Measurements from ENCODE around the gene SCUBE3. TPM values are rescaled to one million over a fixed set of nuclear protein-coding genes. Genes with fewer than 3 reads are reported as not detected.

Gene SCUBE3
- total RNA-seq, 1 experiment from 2014 or later, result 0.17 TPM

GRCh38 chr6:35297601-35298481 is 84.1 kb downstream of the SCUBE3 start, which contains the start of gene DEF6:
Gene DEF6 (plus strand): TSS chr6:35297818. CDS start chr6:35297857, 39 bp downstream.
- TF ChIP-seq EZH2 (IDR thresholded peaks at IDR 0.05; ENCODE audit: low read depth), result no peak
- peak; percentile 85 for TF ChIP-seq CTCF (conservative IDR thresholded peaks at IDR 0.05)
- Histone ChIP-seq H3K4me2 (peak within 1 kb of the TSS; percentile 98), H3K9me2 (ENCODE audit: insufficient read depth) (no peaks in the 10 kb centered on the region), H3K79me2 (ENCODE audit: low read depth) (no peaks in the 10 kb centered on the region; the same call in 1 of the 2 replicates), H3K27me3 (ENCODE audit: insufficient read depth, low read depth) (no peaks in the 10 kb centered on the region), H2AFZ (peak within 1 kb of the TSS; percentile 95), H3K4me1 (replicated peaks; ENCODE audit: insufficient read depth) (peaks cover 23% of the 10 kb centered on the region), H3K4me3 (peak within 1 kb of the TSS; percentile 66), H3K36me3 (ENCODE audit: low read depth) (no peaks in the 10 kb centered on the region), H4K20me1 (ENCODE audit: insufficient read depth) (no peaks in the 10 kb centered on the region), H3F3A (ENCODE audit: insufficient read depth, low read depth) (peaks cover 11% of the 10 kb centered on the region; the same call in 1 of the 2 replicates), H3K27ac (no peak within 1 kb of the TSS), H3K9me3 (ENCODE audit: insufficient read depth, low read depth) (no peaks in the 10 kb centered on the region)
- BruUV-seq (replicated peaks), result TSS peak; percentile 20
- POLR2A ChIA-PET (ENCODE audit: unreplicated experiment), result interaction anchor here (0.6 kb wide), 1 partner anchor 44 kb away, joined by 3 read pairs; no protein-coding TSS in a partner anchor
- peak; percentile 87 for DNase-seq
- CTCF ChIA-PET, result interaction anchor here (0.6 to 1.0 kb wide), 5 partner anchors 169 to 1311 kb away, joined by 3 to 6 read pairs (median 4); no protein-coding TSS in a partner anchor
- intact Hi-C loops (cut with micrococcal nuclease; ENCODE audit: unreplicated experiment), result loop anchor here (1.0 to 10.0 kb wide), 7 partner anchors 44 to 797 kb away; partner anchors contain the start of genes ARMC12, PPARD and RPL10A

- H3K4me2 ChIP-seq, result peak overlapping the region; percentile 98
- H3K27ac ChIP-seq, result no peak overlapping the region
- no peaks in the 10 kb centered on the region for H4K20me1 ChIP-seq (ENCODE audit: insufficient read depth)
- ChIA-PET POLR2A (ENCODE audit: unreplicated experiment) (no interaction called here), CTCF (no interaction called here)
- H3K9me3 ChIP-seq (ENCODE audit: insufficient read depth, low read depth), result no peaks in the 10 kb centered on the region
- DNase-seq, result no peak
- peak overlapping the region; percentile 66; the same call in 1 of the 2 replicates for H3K4me3 ChIP-seq
- no peaks in the 10 kb centered on the region; the same call in 1 of the 2 replicates for H3K79me2 ChIP-seq (ENCODE audit: low read depth)
- BruUV-seq (replicated peaks), result no TSS peak
- H3K9me2 ChIP-seq (ENCODE audit: insufficient read depth), result no peaks in the 10 kb centered on the region
- no peaks in the 10 kb centered on the region for H3K27me3 ChIP-seq (ENCODE audit: insufficient read depth, low read depth)
- no peak overlapping the region for H2AFZ ChIP-seq
- H3F3A ChIP-seq (ENCODE audit: insufficient read depth, low read depth), result peaks cover 11% of the 10 kb centered on the region; the same call in 1 of the 2 replicates
- H3K4me1 ChIP-seq (replicated peaks; ENCODE audit: insufficient read depth), result peaks cover 31% of the 10 kb centered on the region
- TF ChIP-seq CTCF (conservative IDR thresholded peaks at IDR 0.05) (no peak), EZH2 (IDR thresholded peaks at IDR 0.05; ENCODE audit: low read depth) (no peak)
- intact Hi-C loops (cut with micrococcal nuclease; ENCODE audit: unreplicated experiment), result loop anchor here (10.0 kb wide), 1 partner anchor 796 kb away; no protein-coding TSS in a partner anchor
- H3K36me3 ChIP-seq (ENCODE audit: low read depth), result no peaks in the 10 kb centered on the region
Measured at GRCh38 chr6:35298625-35299140, 84.9 kb downstream of the SCUBE3 start.

- no peaks in the 10 kb centered on the region for H4K20me1 ChIP-seq (ENCODE audit: insufficient read depth)
- peaks cover 11% of the 10 kb centered on the region; the same call in 1 of the 2 replicates for H3F3A ChIP-seq (ENCODE audit: insufficient read depth, low read depth)
- ChIA-PET CTCF (no interaction called here), POLR2A (ENCODE audit: unreplicated experiment) (no interaction called here)
- DNase-seq, result no peak
- no peak overlapping the region for H3K4me2 ChIP-seq
- no peaks in the 10 kb centered on the region for H3K27me3 ChIP-seq (ENCODE audit: insufficient read depth, low read depth)
- H3K9me2 ChIP-seq (ENCODE audit: insufficient read depth), result no peaks in the 10 kb centered on the region
- BruUV-seq (replicated peaks), result no TSS peak
- no peaks in the 10 kb centered on the region for H3K9me3 ChIP-seq (ENCODE audit: insufficient read depth, low read depth)
- peaks cover 39% of the 10 kb centered on the region for H3K4me1 ChIP-seq (replicated peaks; ENCODE audit: insufficient read depth)
- TF ChIP-seq CTCF (conservative IDR thresholded peaks at IDR 0.05) (no peak), EZH2 (IDR thresholded peaks at IDR 0.05; ENCODE audit: low read depth) (no peak)
- no peaks in the 10 kb centered on the region; the same call in 1 of the 2 replicates for H3K79me2 ChIP-seq (ENCODE audit: low read depth)
- H2AFZ ChIP-seq, result no peak overlapping the region
- intact Hi-C loops (cut with micrococcal nuclease; ENCODE audit: unreplicated experiment), result loop anchor here (10.0 kb wide), 1 partner anchor 795 kb away; no protein-coding TSS in a partner anchor
- H3K36me3 ChIP-seq (ENCODE audit: low read depth), result no peaks in the 10 kb centered on the region
- no peak overlapping the region for H3K4me3 ChIP-seq
- no peak overlapping the region for H3K27ac ChIP-seq
Measured at GRCh38 chr6:35299674-35300073, 85.9 kb downstream of the SCUBE3 start.
